A549 (cell line): ENCODE measurements around the gene NOC3L.

Experiments
- CBX8 ChIP-seq: fragments of 200-600 bp; sonication (generic); IDR thresholded peaks from 2 replicates; pipeline ENCODE4 v1.6.1; 2016
- CTCF ChIP-seq: fragments of >200 bp; sonication (Bioruptor Twin); formaldehyde crosslinking; IDR thresholded peaks from 3 replicates; pipeline ENCODE4 v1.5.1; 2016
- MAFK ChIP-seq: fragments of 450-650 bp; IDR thresholded peaks from 2 replicates; pipeline ENCODE4 v1.6.1; 2014; ENCODE audit not compliant: partially characterized antibody
- MAX ChIP-seq: IDR thresholded peaks from 2 replicates; pipeline ENCODE4 v1.6.1; 2012
- PBX3 ChIP-seq: IDR thresholded peaks from 2 replicates; pipeline ENCODE4 v1.6.1; 2012
- POLR2A ChIP-seq: IDR thresholded peaks from 2 replicates; pipeline ENCODE4 v1.6.1; 2012; ENCODE audit warnings: mild to moderate bottlenecking, low read length
- RFX5 ChIP-seq: fragments of 450-650 bp; IDR thresholded peaks from 2 replicates; pipeline ENCODE4 v1.7.1; 2014; ENCODE audit warnings: antibody characterized with exemption, mild to moderate bottlenecking, moderate library complexity
- SMC3 ChIP-seq: fragments of >200 bp; sonication (Bioruptor Twin); formaldehyde crosslinking; IDR thresholded peaks from 3 replicates; pipeline ENCODE4 v1.6.1; 2018; ENCODE audit warnings: inconsistent platforms

- no peak for TF ChIP-seq RFX5
- no peak for TF ChIP-seq CTCF
- no peak for TF ChIP-seq POLR2A
- TF ChIP-seq MAFK: no peak
- TF ChIP-seq CBX8: no peak
- TF ChIP-seq MAX: no peak
- no peak for TF ChIP-seq SMC3
- TF ChIP-seq PBX3: no peak
Measured at GRCh38 chr10:94361171-94361794, 1.5 kb downstream of the NOC3L start.
